Activated B cell treated with CpG ODN at 0.5 μM for 24 hours (primary cell): ENCODE results near the gene CHD3. TPM values are rescaled to one million over a fixed set of nuclear protein-coding genes. Genes with fewer than 3 reads are reported as not detected.

Experiments used
- ATAC-seq: fragments of 200-7000 bp; cut with Tn5 transposase; one replicate; pipeline ENCODE4 v1.10.0; 2021; ENCODE audit warnings: low read depth, mild to moderate bottlenecking, moderate library complexity
- CTCF ChIA-PET: fragments of 350-600 bp; sonication (Branson Sonifier 250); formaldehyde crosslinking; loops from one replicate; lab custom pipeline; 2021; ENCODE audit warnings: antibody characterized with exemption; lab: Charles Lee
- POLR2A ChIA-PET: fragments of 350-600 bp; sonication (Branson Sonifier 250); formaldehyde crosslinking; loops from one replicate; lab custom pipeline; 2021; ENCODE audit warnings: antibody characterized with exemption; lab: Charles Lee
- DNase-seq: peaks from one replicate; pipeline ENCODE4 v3.0.0; 2022
- H3K27ac Mint-ChIP-seq: one replicate; pipeline ENCODE4 v1.8.0; 2020; ENCODE audit warnings: mixed read lengths
- H3K27me3 Mint-ChIP-seq: one replicate; pipeline ENCODE4 v1.8.0; 2021; ENCODE audit warnings: mixed read lengths
- H3K36me3 Mint-ChIP-seq: one replicate; pipeline ENCODE4 v1.8.0; 2021; ENCODE audit warnings: low read depth, mixed read lengths
- H3K4me1 Mint-ChIP-seq: one replicate; pipeline ENCODE4 v1.8.0; 2021; ENCODE audit warnings: mixed read lengths
- H3K4me3 Mint-ChIP-seq: one replicate; pipeline ENCODE4 v1.8.0; 2020; ENCODE audit warnings: mild to moderate bottlenecking, mixed read lengths
- H3K9me3 Mint-ChIP-seq: one replicate; pipeline ENCODE4 v1.8.0; 2020; ENCODE audit warnings: mixed read lengths
- CTCF ChIP-seq: fragments of 200-600 bp; IDR thresholded peaks from one replicate; pipeline ENCODE4 v1.8.0; 2022; ENCODE audit warnings: antibody characterized with exemption, mild to moderate bottlenecking
- intact Hi-C: fragments of 100-400 bp; cut with micrococcal nuclease; formaldehyde crosslinking; loops from one replicate; pipeline ENCODE4 v1.15.1; 2024
- total RNA-seq: library from RNA; stranded (reverse); gene quantifications from 2 replicates; pipeline ENCODE4 v1.2.3, GENCODE V29; 2022

CHD3 gene
- total RNA-seq, 1 donor from 2014 or later, result 109 TPM

DNA sequence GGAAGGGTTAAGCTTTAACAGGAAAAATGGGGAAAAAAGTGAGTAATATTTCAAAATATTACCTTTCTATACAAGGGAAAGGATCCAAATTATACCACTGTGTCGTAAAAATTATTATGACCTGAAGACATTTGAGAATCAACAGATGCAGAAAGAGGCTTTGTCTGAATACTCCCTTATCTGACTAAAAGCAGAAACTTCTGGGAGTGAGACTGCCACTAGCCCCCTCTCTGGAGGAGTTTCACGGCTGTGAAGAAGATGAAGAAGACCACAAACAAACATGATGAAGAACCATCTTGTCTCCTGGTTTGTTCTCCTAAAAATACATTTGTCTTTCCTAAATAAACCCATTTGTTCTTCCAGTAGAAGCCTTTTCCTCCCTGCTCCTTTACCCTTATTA, 72.8 kb downstream of the CHD3 start:
- no peak overlapping the region for H3K27ac Mint-ChIP-seq
- no peak overlapping the region for H3K4me3 Mint-ChIP-seq
- H3K36me3 Mint-ChIP-seq, result no peaks in the 10 kb centered on the region
- no peak for ATAC-seq
- no peak for DNase-seq
- no peak for TF ChIP-seq CTCF
- intact Hi-C loops, result no loop called here
- POLR2A ChIA-PET, result interaction anchor here (0.6 kb wide), 1 partner anchor 338 kb away, joined by 3 read pairs; no protein-coding TSS in a partner anchor
- CTCF ChIA-PET, result no interaction called here
- peaks cover 14% of the 10 kb centered on the region for H3K27me3 Mint-ChIP-seq
- no peaks in the 10 kb centered on the region for H3K4me1 Mint-ChIP-seq
- H3K9me3 Mint-ChIP-seq, result no peaks in the 10 kb centered on the region

Other genes with a start within 250 kb of the CHD3 start
- gene ATP1B2, start 237.9 kb upstream of the CHD3 start, total RNA-seq, result not detected in 2 replicates
- gene TP53, start 201.3 kb upstream of the CHD3 start, total RNA-seq, result 217 and 220 TPM in 2 replicates
- gene WRAP53, start 200.3 kb upstream of the CHD3 start, total RNA-seq, result 17.1 and 17.6 TPM in 2 replicates
- gene EFNB3, start 183.6 kb upstream of the CHD3 start, total RNA-seq, result not detected in 2 replicates
- not detected in 2 replicates for gene DNAH2, start 171.0 kb upstream of the CHD3 start, total RNA-seq
- gene KDM6B, start 54.6 kb upstream of the CHD3 start, total RNA-seq, result 70.8 and 72.5 TPM in 2 replicates
- gene TMEM88, start 33.7 kb upstream of the CHD3 start, total RNA-seq, result 3.2 and 7.1 TPM in 2 replicates
- 36.0 and 47.9 TPM in 2 replicates for gene NAA38, start 31.2 kb upstream of the CHD3 start, total RNA-seq
- gene CYB5D1, start 30.8 kb upstream of the CHD3 start, total RNA-seq, result 5.4 and 6.1 TPM in 2 replicates
- gene RNF227, start 27.5 kb downstream of the CHD3 start, total RNA-seq, result 2.5 and 2.8 TPM in 2 replicates
- gene KCNAB3, start 41.1 kb downstream of the CHD3 start, total RNA-seq, result 10.8 and 12.9 TPM in 2 replicates
- 129 and 167 TPM in 2 replicates for gene TRAPPC1, start 43.2 kb downstream of the CHD3 start, total RNA-seq
- gene CNTROB, start 43.4 kb downstream of the CHD3 start, total RNA-seq, result 23.0 and 24.6 TPM in 2 replicates
- not detected in 2 replicates for gene GUCY2D, start 113.8 kb downstream of the CHD3 start, total RNA-seq
- not detected in 2 replicates for gene ALOX15B, start 150.3 kb downstream of the CHD3 start, total RNA-seq
- 1.4 and 1.5 TPM in 2 replicates for gene ALOX12B, start 198.9 kb downstream of the CHD3 start, total RNA-seq
- not detected in 2 replicates for gene ALOXE3, start 229.7 kb downstream of the CHD3 start, total RNA-seq
- 0.12 and 0.49 TPM in 2 replicates for gene HES7, start 235.3 kb downstream of the CHD3 start, total RNA-seq